ENCODE measurements around the gene THSD7B. TPM values are rescaled to one million over a fixed set of nuclear protein-coding genes. Genes with fewer than 3 reads are reported as not detected.

Gene THSD7B
- total RNA-seq, 2 donors from 2014 or later, result 0.16 to 0.88 TPM

GRCh38 chr2:137221797-137222492, 456.6 kb downstream of the THSD7B start:
- intact Hi-C loops (cut with DNase I), result no loop called here
- no peak for DNase-seq
- ATAC-seq, result no peak

- DNase-seq, result no peak
- intact Hi-C loops (cut with DNase I), result no loop called here
- ATAC-seq, result no peak
Measured at GRCh38 chr2:137223722-137224121, 458.4 kb downstream of the THSD7B start.

- intact Hi-C loops (cut with DNase I), result no loop called here
- ATAC-seq (peak in 1 of 2 donors; percentile 50), DNase-seq (no peak)
Measured at GRCh38 chr2:137228566-137228965, 463.2 kb downstream of the THSD7B start.

GRCh38 chr2:137229834-137230233, 464.5 kb downstream of the THSD7B start:
- ATAC-seq, result no peak
- DNase-seq, result no peak
- intact Hi-C loops (cut with DNase I), result no loop called here

GRCh38 chr2:137231628-137232027, 466.3 kb downstream of the THSD7B start:
- ATAC-seq (no peak), DNase-seq (no peak)
- intact Hi-C loops (cut with DNase I), result no loop called here

GRCh38 chr2:137232076-137232475, 466.7 kb downstream of the THSD7B start:
- ATAC-seq, result no peak
- intact Hi-C loops (cut with DNase I), result no loop called here
- DNase-seq, result no peak

- DNase-seq (no peak), ATAC-seq (no peak)
- intact Hi-C loops (cut with DNase I), result no loop called here
Measured at GRCh38 chr2:137233091-137233490, 467.7 kb downstream of the THSD7B start.

- ATAC-seq (peak; percentile 50 to 58), DNase-seq (no peak)
- intact Hi-C loops (cut with DNase I), result no loop called here
Measured at GRCh38 chr2:137237055-137237454, 471.7 kb downstream of the THSD7B start.

- no peak for DNase-seq
- ATAC-seq, result no peak
- intact Hi-C loops (cut with DNase I), result no loop called here
Measured at GRCh38 chr2:137238065-137238464, 472.7 kb downstream of the THSD7B start.

GRCh38 chr2:137249463-137250130, 484.3 kb downstream of the THSD7B start:
- intact Hi-C loops (cut with DNase I), result no loop called here
- ATAC-seq, result no peak
- no peak for DNase-seq

- DNase-seq (no peak), ATAC-seq (no peak)
- intact Hi-C loops (cut with DNase I), result no loop called here
Measured at GRCh38 chr2:137250401-137250800, 485.1 kb downstream of the THSD7B start.

- no peak for DNase-seq
- intact Hi-C loops (cut with DNase I), result no loop called here
- ATAC-seq, result no peak
Measured at GRCh38 chr2:137251045-137251444, 485.7 kb downstream of the THSD7B start.

GRCh38 chr2:137252934-137253333, 487.6 kb downstream of the THSD7B start:
- no peak for ATAC-seq
- DNase-seq, result no peak
- intact Hi-C loops (cut with DNase I), result no loop called here

GRCh38 chr2:137254052-137254451, 488.7 kb downstream of the THSD7B start:
- DNase-seq, result no peak
- intact Hi-C loops (cut with DNase I), result no loop called here
- no peak for ATAC-seq

GRCh38 chr2:137255345-137255744, 490.0 kb downstream of the THSD7B start:
- no peak for DNase-seq
- intact Hi-C loops (cut with DNase I), result no loop called here
- ATAC-seq, result no peak

GRCh38 chr2:137255990-137256389, 490.6 kb downstream of the THSD7B start:
- intact Hi-C loops (cut with DNase I), result no loop called here
- no peak for DNase-seq

GRCh38 chr2:137261881-137262585, 496.7 kb downstream of the THSD7B start:
- intact Hi-C loops (cut with DNase I), result no loop called here
- no peak for ATAC-seq

More at GRCh38 chr2:137255990-137256389, 490.6 kb downstream of the THSD7B start:
- ATAC-seq, result no peak

GRCh38 chr2:137262594-137262993, 497.2 kb downstream of the THSD7B start:
- ATAC-seq (no peak), DNase-seq (no peak)
- intact Hi-C loops (cut with DNase I), result no loop called here

More at GRCh38 chr2:137261881-137262585, 496.7 kb downstream of the THSD7B start:
- DNase-seq, result no peak

- intact Hi-C loops (cut with DNase I), result no loop called here
- ATAC-seq (no peak), DNase-seq (no peak)
Measured at GRCh38 chr2:137287913-137288639, 522.7 kb downstream of the THSD7B start.

Data from left cardiac atrium (tissue), 4 donors.